Sigmoid colon (tissue), 4 donors: ENCODE measurements around the gene SH2D6.

Experiments used
- POLR2A ChIP-seq, 2 donors: fragments of 450-650 bp; IDR thresholded peaks; one replicate each; pipeline ENCODE4 v1.6.1; 2016; ENCODE audit warnings: antibody characterized with exemption in 2 of 2, mild to moderate bottlenecking in 2 of 2, moderate library complexity in 2 of 2
- POLR2AphosphoS5 ChIP-seq, 4 donors: sonication (generic); formaldehyde crosslinking; IDR thresholded peaks; one replicate each; pipeline ENCODE4 v1.6.1; 2017; ENCODE audit warnings: antibody characterized with exemption in 4 of 4
- TF ChIP-seq, protein P1 (sequence below), 4 experiments: fragments of 450-650 bp in 3 of 4; fragments of 200-600 bp in 1 of 4; IDR thresholded peaks; one replicate each; pipeline ENCODE4 v1.5.1; 2016 to 2019; ENCODE audit warnings: antibody characterized with exemption in 4 of 4, mild to moderate bottlenecking in 3 of 4, moderate library complexity in 2 of 4

DNA sequence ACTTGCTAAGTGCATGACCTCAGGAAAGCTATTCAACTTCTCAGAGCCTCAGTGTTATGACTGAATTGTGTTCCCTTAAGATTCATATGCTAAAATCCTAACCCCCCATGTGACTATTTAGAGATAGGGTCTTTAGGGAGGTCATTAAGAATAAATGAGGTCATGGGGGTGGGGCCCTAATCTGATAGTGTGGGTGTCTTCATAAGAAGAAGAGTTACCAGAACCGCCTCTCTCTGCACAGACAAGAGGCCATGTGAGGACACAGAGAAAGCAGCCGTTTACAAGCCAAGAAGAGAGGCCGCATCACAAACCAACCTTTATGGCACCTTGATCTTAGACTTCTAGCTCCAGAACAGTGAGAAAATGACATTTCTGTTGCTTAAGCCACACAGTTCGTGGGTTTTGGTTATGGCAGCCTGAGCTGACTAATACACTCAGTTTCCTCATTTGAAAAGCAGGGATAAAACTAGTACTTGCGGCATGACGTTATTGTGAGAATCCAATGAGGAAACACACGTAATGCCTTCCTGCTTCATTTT is 9.9 kb downstream of the SH2D6 start:
- TF ChIP-seq, protein P1, sequence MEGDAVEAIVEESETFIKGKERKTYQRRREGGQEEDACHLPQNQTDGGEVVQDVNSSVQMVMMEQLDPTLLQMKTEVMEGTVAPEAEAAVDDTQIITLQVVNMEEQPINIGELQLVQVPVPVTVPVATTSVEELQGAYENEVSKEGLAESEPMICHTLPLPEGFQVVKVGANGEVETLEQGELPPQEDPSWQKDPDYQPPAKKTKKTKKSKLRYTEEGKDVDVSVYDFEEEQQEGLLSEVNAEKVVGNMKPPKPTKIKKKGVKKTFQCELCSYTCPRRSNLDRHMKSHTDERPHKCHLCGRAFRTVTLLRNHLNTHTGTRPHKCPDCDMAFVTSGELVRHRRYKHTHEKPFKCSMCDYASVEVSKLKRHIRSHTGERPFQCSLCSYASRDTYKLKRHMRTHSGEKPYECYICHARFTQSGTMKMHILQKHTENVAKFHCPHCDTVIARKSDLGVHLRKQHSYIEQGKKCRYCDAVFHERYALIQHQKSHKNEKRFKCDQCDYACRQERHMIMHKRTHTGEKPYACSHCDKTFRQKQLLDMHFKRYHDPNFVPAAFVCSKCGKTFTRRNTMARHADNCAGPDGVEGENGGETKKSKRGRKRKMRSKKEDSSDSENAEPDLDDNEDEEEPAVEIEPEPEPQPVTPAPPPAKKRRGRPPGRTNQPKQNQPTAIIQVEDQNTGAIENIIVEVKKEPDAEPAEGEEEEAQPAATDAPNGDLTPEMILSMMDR (IDR thresholded peaks at IDR 0.05) = no peak
- TF ChIP-seq POLR2A (IDR thresholded peaks at IDR 0.05) = no peak
- no peak for TF ChIP-seq POLR2AphosphoS5 (IDR thresholded peaks at IDR 0.05)
